Measurements from ENCODE around the gene BACH2. TPM values are rescaled to one million over a fixed set of nuclear protein-coding genes. Genes with fewer than 3 reads are reported as not detected.

Gene BACH2
- total and polyA plus RNA-seq, 2 of the 8 experiments (the other 6 are each of a cell fraction or from before 2014, with no cell fraction given): 1.9 to 5.9 TPM

DNA sequence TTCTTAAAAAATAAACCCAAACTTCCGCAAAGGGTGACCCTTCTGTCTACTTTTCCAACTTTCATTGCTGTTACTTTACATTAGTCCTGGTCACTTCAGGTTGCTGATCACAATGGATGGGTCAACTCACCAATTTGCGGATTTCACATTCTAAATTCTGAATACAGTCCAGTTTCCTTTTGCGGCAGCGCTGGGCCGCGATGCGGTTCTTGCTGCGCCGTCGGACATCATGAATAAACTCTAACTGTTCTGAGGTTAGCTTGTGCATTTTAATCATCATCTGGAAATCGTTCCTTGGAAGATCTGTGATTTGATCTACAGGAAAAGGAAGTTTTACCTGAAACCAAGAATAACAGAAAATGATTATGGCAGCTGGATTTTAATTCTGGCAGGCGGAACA is 358.6 kb downstream of the BACH2 start (continued):
- TF ChIP-seq HDAC2 (IDR thresholded peaks at IDR 0.05; ENCODE audit: borderline replicate concordance in 1 of 2, low read depth in 2 of 2, low read length in 2 of 2): no peak
- TF ChIP-seq EZH2 (IDR thresholded peaks at IDR 0.05; ENCODE audit: low read depth, low read length, severe bottlenecking): no peak
- no peak for TF ChIP-seq KDM5A (IDR thresholded peaks at IDR 0.05; ENCODE audit: low read length)
- TF ChIP-seq EP300 (IDR thresholded peaks at IDR 0.05; ENCODE audit: borderline replicate concordance in 1 of 2, low read depth in 2 of 2, low read length in 2 of 2): no peak
- TF ChIP-seq, protein P1, sequence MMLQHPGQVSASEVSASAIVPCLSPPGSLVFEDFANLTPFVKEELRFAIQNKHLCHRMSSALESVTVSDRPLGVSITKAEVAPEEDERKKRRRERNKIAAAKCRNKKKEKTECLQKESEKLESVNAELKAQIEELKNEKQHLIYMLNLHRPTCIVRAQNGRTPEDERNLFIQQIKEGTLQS (IDR thresholded peaks at IDR 0.05; ENCODE audit: insufficient read depth, low read depth, low read length): no peak
